ENCODE data around the gene NLRP6.
"Not testable (repeated sequence)": the region's sequence is repeated elsewhere in the genome, so short reads cannot be mapped to it uniquely, and the experiment has no call there.

The NLRP6 gene

DNA sequence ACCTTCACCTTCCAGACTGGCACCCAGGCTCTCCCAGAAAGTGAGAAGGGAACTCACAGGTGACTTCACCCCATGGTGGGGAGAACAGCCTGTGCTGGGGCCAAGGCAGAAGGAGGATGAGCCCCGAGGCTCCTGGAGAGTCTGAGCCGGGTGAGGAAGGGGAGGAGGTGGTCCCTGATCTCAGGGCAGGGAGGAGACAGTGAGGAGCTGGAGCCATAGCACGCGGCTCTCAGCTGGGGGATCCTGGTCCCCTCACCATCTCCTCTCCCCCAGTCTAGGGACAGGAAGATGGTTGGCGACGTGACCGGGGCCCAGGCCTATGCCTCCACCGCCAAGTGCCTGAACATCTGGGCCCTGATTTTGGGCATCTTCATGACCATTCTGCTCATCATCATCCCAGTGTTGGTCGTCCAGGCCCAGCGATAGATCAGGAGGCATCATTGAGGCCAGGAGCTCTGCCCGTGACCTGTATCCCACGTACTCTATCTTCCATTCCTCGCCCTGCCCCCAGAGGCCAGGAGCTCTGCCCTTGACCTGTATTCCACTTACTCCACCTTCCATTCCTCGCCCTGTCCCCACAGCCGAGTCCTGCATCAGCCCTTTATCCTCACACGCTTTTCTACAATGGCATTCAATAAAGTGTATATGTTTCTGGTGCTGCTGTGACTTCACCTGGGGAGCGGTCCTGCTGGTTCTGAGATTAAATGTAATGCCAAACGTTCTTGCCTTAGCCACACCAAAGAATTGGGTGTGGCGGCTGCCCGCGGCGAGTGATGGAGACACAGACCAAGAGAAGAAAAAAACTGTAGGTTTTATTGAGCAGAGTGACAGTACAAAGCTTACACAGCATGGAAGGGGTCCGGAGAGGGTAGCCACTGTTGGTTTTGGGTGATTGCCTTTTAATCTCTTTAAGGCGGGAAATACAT lies 30.8 kb downstream of the NLRP6 start:
- not testable (repeated sequence) for DNase-seq (ENCODE audit: low read depth)

DNA sequence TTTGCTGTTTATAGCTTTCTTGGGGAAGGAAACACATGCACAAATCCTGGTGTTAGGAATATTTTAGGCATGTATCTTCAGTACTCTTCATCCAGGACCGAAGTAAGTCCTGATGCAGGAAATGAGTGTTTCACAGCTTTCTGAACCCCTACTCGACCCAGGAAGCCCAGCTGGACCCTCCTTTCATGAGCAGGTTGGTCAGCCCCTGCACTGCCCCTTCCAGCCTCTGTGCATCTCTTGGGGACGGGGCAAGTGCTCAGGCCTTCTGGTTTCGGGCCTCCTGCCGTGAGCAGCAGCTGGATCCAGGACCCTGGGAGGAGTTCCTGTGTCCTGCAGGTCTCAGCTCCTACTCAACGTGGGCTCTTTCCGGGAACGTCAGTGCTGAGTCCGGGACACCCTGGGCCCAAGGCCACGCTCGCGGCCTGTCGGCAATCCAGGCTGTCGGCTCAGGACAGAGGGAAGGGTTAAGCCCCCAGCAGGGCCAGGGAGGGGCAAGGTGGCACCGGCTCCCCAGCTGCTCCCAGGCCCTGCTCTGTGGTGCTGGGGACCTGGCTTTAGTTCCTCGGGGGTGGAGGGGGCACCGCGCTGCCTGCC lies 31.9 kb downstream of the NLRP6 start:
- DNase-seq (ENCODE audit: low read depth): not testable (repeated sequence)

DNA sequence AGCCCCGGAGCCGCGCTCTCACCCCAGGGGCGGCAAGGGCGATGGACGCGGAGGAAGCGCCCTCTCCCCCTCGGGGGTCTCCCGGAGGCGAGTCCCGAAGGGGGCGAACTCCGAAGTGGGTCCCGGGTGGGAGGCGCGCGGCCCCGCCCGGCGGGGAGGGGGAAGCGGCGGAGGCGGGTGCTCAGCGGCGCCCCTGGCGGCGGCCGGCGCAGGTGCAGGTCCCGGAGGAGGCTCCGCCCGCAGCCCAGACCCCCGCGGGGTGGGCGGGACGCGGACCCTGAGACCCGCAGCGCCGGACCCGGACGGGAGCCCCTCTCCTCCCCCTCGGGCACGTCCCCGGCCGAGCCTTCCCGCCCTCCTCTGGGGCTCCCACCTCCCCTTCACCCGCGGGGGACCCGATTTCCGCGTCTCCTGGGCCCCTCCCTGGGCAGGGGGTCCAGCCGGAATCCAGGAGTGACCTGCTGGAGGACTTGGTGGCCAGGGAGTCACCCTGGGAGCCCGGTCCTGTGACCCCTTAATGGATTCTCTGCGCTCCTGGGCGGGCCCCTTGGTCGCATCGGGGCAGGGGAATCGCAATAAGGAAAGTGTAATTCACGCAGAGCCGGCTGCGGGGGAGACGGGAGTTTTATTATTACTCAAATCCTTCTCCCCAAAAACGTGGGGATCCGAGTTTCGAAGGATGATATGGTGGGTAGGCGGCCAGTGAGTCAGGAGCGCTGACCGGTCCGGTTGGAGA lies 33.0 kb downstream of the NLRP6 start:
- not testable (repeated sequence) for DNase-seq (ENCODE audit: low read depth)

DNA sequence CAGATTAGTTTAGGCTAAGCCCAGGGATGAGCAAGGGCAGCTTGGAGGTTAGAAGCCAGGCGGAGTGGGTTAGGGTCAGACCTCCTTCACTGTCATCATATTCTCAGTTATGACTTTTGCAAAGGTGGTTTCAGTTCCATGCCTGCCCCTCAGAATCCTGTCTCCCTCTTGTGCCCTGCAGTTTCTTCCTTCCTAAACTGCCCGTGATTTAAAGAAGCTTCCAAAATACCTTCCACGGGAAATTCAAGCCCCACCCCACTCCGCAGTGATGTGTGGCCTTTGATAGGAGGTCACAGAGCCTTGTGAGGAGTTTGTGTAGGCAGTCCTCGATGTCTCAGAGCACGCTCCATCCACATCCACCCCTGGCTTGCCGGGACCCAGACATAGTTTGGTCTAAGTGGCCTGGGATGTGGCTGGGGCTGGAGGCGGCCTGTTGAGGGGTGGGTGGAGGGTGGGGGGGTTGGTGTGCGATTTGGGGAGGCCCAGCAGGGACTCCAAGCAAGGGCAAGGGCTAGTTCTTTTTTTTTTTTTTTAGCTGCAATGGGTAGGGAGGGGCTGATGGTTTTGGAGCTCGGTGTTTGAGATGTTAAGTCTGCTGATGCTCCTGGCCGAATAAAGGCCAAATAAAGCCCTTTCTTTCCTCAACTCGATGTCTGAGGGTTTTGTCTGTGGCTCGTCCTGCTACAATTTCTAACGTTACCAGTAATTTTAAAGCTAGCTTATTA lies 34.0 kb downstream of the NLRP6 start:
- no peak for DNase-seq (ENCODE audit: low read depth)

DNA sequence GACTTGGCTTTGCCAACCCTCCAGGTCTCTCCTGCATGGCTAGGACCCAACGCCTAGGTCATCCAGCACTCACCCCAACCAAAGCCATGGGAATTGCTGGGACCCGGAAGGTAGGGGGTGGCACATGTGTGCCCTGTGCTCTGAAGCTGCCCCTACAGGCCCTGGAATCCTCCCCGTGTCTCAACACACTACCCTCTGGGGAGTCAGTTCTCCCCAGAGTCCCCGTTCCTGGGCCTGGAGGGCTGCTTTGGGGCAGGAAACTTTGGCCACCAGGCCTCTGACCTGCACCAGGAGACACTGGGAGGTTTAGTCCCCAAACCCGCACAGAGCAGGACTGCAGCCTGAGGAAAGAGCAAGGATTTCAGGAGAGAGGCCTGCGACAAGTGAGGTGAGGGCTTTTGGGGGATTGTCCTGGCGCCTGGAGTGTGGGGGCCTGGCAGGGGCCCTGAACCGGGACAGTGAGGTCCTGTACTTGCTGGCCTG lies 35.1 kb downstream of the NLRP6 start:
- no peak for DNase-seq (ENCODE audit: low read depth)

DNA sequence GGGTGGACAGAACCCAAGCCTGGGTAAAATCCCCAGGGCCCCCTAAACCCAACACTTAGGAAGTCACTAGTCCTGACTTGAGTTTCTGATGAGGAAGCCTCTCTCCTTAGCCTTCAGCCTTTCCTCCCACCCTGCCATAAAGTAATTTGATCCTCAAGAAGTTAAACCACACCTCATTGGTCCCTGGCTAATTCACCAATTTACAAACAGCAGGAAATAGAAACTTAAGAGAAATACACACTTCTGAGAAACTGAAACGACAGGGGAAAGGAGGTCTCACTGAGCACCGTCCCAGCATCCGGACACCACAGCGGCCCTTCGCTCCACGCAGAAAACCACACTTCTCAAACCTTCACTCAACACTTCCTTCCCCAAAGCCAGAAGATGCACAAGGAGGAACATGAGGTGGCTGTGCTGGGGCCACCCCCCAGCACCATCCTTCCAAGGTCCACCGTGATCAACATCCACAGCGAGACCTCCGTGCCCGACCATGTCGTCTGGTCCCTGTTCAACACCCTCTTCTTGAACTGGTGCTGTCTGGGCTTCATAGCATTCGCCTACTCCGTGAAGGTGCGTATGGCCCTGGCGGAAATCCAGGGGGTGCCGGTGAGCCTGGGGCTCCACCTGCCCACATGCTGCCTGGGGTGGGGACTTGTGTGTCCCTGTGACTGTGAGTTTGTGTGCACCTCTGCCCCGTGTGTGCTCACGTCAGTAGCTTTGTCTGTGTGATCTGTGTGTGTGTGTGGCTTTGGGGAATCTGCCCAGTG lies 35.8 kb downstream of the NLRP6 start, which contains the start of gene IFITM1:
TSS of gene IFITM1 (plus strand) at position 254 of the 767 bp plus-strand sequence. CDS start at position 385, 131 bp downstream.
- DNase-seq (ENCODE audit: low read depth): peak; percentile 57

DNA sequence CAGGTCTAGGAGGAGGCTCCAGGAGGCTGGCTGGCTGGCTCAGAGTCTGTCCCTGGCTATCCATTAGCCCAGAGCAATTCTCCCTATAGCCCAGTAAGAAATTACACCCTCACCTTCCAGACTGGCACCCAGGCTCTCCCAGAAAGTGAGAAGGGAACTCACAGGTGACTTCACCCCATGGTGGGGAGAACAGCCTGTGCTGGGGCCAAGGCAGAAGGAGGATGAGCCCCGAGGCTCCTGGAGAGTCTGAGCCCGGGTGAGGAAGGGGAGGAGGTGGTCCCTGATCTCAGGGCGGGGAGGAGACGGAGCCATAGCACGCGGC lies 36.3 kb downstream of the NLRP6 start:
- not testable (repeated sequence) for DNase-seq (ENCODE audit: low read depth)

DNA sequence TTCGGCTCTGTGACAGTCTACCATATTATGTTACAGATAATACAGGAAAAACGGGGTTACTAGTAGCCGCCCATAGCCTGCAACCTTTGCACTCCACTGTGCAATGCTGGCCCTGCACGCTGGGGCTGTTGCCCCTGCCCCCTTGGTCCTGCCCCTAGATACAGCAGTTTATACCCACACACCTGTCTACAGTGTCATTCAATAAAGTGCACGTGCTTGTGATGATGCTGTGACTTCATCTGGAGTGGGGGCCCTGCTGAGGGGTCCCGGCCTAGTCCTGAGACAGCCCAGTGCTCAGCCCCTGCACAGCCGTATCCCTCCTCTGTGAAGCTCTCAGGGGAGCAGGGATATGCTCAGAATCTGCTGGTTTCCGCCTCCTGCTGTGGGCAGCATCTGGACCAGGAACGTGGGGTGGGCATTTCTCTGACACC lies 36.9 kb downstream of the NLRP6 start:
- DNase-seq (ENCODE audit: low read depth): no peak

DNA sequence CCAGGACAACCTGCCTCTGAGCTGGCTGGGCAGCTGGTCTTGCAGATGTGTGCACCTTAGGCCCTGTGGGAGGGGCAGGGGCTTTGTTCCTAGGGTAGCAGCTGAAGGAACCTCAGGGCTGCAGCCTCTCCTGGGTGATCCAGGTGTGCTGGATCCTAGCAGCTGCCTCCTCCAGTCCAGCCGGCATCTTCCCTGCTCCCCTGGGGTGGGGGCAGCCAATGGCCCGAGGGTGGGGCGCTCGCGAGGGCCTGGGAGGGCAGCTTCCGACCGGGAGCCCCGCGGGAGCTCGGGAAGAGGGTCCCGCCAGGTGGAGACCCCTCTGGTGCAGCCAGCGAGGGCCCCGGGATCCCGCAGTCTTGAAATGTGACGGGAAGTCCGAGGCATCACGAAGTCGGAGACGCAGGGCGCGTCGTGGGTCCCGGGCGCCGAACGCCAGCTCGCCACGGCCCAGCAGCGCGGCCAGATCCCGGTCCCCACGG lies 37.3 kb downstream of the NLRP6 start:
- no peak for DNase-seq (ENCODE audit: low read depth)

DNA sequence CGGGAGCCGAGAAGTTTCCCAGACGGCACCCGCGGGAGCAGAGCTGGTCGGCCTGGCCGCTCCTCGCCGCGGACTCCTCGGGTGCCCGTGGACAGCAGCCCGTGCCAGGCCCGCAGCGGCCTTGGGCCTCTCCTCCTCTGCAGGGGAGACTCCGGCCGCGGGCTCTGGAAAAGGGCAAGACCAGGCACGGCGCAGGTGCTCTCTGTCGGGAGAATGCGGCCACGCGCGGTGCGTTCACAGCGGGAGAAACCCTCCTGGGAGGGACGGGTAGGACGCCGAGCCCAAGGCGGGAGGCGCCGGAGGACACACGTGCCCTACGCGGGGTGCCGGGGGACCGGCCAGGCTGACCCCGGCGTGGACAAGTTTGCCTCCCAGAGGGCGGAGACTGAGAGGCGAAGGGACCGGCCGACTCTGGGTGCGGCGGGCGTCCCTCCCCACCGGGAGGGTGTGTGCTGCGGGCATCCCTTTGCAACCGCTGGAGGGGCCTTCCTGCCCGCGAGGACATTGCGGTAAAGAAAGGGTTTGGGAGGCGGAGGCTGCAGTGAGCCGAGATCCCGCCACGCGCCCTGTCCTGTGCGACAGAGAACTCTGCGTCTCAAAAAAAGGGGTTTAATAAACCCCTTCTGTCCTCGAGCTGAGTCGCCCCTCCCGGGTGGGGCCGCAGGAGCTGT lies 38.0 kb downstream of the NLRP6 start:
- no peak for DNase-seq (ENCODE audit: low read depth)

DNA sequence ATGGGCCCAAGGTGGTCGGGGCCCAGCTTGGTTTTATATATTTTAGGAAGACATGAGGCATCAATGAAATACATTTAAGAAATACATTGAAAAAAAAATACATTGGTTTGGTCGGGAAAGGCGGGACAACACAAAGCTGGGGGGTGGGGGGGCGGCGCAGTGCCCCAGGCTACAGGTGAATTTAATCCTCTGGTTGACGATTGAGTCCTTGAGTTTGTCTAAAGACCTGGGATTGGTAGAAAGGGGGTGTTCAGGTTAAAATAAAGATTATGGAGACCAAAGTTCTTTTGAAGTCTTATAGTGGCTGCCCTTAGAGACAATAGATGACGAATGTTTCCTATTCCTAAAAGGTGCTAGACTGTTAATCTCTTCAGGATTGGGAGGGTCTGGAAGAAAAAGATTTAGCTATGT lies 38.7 kb downstream of the NLRP6 start:
- DNase-seq (ENCODE audit: low read depth): no peak

DNA sequence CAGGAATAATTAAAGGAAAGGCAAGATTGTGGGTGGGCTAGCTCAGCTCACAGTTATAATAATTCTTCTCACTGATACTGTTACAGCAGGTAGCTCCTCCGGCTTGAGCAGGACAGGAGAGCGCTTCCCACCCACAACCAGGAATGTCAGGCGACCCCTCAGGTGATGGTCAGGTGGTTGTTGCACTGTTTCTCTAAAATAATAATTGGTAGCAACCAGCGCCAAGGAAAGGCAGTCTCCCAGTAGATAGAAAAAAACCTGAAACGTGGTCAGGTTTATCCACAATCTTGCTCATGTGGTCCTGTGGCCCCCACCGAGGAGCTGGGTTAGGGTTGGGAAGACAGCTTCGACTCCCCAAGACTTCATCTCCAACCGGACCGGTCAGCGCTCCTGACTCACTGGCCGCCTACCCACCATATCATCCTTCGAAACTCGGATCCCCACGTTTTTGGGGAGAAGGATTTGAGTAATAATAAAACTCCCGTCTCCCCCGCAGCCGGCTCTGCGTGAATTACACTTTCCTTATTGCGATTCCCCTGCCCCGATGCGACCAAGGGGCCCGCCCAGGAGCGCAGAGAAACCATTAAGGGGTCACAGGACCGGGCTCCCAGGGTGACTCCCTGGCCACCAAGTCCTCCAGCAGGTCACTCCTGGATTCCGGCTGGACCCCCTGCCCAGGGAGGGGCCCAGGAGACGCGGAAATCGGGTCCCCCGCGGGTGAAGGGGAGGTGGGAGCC lies 39.6 kb downstream of the NLRP6 start:
- not testable (repeated sequence) for DNase-seq (ENCODE audit: low read depth)

DNA sequence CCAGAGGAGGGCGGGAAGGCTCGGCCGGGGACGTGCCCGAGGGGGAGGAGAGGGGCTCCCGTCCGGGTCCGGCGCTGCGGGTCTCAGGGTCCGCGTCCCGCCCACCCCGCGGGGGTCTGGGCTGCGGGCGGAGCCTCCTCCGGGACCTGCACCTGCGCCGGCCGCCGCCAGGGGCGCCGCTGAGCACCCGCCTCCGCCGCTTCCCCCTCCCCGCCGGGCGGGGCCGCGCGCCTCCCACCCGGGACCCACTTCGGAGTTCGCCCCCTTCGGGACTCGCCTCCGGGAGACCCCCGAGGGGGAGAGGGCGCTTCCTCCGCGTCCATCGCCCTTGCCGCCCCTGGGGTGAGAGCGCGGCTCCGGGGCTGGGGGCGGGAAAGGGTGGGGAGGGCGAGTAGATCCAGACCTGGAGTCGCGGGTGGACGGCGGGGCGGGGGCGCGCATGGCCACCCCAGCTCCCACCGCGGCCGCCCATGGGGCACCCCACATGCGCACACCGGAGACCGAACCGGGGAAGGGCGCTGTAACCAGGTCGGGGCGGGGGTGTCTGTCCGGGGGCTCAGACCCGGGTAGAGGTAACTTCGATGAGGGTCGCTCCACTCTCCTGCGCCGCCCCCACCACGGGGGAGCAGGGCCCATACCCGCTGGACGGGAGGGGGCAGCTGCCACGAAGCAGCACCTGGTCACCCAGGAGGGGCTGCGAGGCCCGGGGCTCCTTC lies 40.4 kb downstream of the NLRP6 start:
- not testable (repeated sequence) for DNase-seq (ENCODE audit: low read depth)

DNA sequence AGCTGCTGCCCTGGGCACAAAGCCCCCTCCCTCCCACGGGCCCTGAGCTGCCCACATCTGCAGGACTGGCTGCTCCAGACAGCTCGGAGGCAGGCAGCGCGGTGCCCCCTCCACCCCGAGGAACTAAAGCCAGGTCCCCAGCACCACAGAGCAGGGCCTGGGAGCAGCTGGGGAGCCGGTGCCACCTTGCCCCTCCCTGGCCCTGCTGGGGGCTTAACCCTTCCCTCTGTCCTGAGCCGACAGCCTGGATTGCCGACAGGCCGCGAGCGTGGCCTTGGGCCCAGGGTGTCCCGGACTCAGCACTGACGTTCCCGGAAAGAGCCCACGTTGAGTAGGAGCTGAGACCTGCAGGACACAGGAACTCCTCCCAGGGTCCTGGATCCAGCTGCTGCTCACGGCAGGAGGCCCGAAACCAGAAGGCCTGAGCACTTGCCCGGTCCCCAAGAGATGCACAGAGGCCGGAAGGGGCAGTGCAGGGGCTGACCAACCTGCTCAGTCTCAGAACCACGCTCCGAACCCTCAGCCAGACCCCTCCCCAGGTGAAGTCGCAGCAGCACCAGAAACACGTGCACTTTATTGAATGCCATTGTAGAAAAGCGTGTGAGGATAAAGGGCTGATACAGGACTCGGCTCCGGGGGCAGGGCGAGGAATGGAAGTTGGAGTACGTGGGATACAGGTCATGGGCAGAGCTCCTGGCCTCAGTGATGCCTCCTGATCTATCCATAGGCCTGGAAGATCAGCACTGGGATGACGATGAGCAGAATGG lies 41.1 kb downstream of the NLRP6 start:
- DNase-seq (ENCODE audit: low read depth): not testable (repeated sequence)

DNA sequence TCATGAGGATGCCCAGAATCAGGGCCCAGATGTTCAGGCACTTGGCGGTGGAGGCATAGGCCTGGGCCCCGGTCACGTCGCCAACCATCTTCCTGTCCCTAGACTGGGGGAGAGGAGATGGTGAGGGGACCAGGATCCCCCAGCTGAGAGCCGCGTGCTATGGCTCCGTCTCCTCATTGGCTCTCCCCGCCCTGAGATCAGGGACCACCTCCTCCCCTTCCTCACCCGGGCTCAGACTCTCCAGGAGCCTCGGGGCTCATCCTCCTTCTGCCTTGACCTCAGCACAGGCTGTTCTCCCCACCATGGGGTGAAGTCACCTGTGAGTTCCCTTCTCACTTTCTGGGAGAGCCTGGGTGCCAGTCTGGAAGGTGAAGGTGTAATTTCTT lies 41.7 kb downstream of the NLRP6 start:
- DNase-seq (ENCODE audit: low read depth): not testable (repeated sequence)

DNA sequence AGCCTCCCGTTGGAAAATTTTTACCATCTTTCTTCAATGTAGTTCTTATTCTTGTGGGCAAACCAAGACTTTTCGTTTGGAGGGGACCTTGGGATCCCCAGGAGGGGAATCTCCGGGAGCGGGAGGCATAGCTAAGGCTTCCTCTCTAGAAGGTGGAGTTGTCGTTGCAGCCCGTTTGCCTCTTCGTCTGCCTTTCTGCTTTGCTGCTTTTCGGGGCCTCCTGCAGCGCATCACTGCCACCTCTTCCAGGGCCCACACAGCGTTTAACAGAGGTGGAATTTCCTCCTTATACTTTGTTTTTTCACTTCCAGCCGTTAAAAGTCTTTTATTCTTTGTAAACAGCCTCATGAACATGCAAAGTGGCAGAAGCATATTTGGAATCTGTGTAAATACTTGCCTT lies 45.9 kb downstream of the NLRP6 start:
- no peak for DNase-seq (ENCODE audit: low read depth)

DNA sequence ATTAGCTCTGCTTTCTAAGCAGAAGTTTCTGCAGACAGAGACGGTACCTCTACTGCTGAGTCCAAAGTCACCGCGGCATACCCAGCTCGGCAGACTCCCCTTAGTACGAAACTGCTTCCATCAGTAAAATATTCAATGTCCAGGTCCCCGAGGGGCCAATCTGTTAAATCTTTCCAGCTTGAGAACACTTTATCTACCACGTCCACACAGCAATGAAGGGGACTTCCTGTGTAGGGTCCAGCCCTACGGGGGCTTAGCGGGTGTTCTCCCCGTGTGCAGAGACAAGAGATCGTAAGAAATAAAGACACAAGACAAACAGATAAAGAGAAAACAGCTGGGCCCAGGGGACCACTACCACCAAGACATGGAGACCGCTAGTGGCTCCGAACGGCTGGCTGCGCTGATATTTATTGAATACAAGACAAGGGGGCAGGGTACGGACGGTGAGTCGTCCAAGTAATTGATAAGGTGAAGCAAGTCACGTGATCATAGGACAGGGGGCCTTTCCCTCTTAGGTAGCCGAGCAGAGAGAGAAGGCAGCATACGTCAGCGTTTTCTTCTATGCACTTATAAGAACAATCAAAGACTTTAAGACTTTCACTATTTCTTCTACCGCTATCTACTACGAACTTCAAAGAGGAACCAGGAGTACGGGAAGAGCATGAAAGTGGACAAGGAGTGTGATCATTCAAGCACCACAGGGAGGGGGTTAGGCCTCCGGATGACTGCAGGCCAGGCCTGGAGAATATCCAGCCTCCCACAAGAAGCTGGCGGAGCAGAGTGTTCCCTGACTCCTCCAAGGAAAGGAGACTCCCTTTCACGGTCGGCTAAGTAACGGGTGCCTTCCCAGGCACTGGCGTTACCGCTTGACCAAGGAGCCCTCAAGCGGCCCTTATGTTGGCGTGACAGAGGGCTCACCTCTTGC lies 46.6 kb downstream of the NLRP6 start:
- not testable (repeated sequence) for DNase-seq (ENCODE audit: low read depth)
